Lung microvascular endothelial cell (primary cell): ENCODE data around the gene OR4M1. TPM values are rescaled to one million over a fixed set of nuclear protein-coding genes. Genes with fewer than 3 reads are reported as not detected.
"Not testable (repeated sequence)": the region's sequence is repeated elsewhere in the genome, so short reads cannot be mapped to it uniquely, and the experiment has no call there.

Source experiments
- DNase-seq, 2 donors: peaks; one replicate each; pipeline versions ENCODE4 v3.0.0 to v3.0.0-alpha.2; 2010; ENCODE audit warnings: low read depth in 2 of 2
- total RNA-seq: library from RNA; depleted of rRNA; stranded (reverse); fragments of >200 nt; gene quantifications from 2 replicates; pipeline ENCODE4 v1.2.1, GENCODE V29; 2014

The OR4M1 gene
- total RNA-seq, 1 donor from 2014 or later, result not detected

- no peak for DNase-seq
These were observed 49.9 kb downstream of the OR4M1 start for GRCh38 chr14:19823178-19823577.

- DNase-seq, result no peak
These were observed 50.5 kb downstream of the OR4M1 start for GRCh38 chr14:19823765-19824164.

DNA sequence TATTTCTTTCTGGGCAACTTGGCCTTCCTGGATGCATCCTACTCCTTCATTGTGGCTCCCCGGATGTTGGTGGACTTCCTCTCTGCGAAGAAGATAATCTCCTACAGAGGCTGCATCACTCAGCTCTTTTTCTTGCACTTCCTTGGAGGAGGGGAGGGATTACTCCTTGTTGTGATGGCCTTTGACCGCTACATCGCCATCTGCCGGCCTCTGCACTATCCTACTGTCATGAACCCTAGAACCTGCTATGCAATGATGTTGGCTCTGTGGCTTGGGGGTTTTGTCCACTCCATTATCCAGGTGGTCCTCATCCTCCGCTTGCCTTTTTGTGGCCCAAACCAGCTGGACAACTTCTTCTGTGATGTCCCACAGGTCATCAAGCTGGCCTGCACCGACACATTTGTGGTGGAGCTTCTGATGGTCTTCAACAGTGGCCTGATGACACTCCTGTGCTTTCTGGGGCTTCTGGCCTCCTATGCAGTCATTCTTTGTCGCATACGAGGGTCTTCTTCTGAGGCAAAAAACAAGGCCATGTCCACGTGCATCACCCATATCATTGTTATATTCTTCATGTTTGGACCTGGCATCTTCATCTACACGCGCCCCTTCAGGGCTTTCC is 54.4 kb downstream of the OR4M1 start:
- not testable (repeated sequence) for DNase-seq

DNA sequence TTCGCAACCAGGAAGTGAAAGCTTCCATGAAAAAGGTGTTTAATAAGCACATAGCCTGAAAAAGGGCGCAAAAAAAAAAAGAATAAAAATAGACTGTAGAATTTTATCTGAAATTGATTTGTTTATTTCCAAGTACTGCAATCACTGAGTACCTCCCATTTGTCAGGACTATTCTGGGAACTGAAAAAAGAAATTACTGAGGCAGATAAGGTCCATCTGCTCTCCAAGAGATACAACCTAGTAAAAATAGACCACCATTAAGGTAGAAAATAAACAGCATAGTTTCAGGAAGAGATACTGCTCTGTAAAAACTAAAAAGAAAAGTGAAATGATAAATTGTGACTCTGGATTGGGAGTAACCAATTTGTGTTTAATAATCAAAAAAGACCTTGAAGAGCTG is 55.0 kb downstream of the OR4M1 start:
- no peak for DNase-seq

Other genes starting within 250 kb of the OR4M1 start
- gene OR11H2, start 59.6 kb upstream of the OR4M1 start, total RNA-seq, result not detected in 2 replicates
- gene OR4Q3, start 29.9 kb upstream of the OR4M1 start, total RNA-seq, result not detected in 2 replicates
- not detected in 2 replicates for gene OR4N2, start 30.3 kb downstream of the OR4M1 start, total RNA-seq
- not detected in 2 replicates for gene OR4K2, start 101.6 kb downstream of the OR4M1 start, total RNA-seq
- gene OR4K5, start 147.1 kb downstream of the OR4M1 start, total RNA-seq, result not detected in 2 replicates
- not detected in 2 replicates for gene OR4K1, start 157.4 kb downstream of the OR4M1 start, total RNA-seq
- gene OR4K15, start 202.1 kb downstream of the OR4M1 start, total RNA-seq, result not detected in 2 replicates
- not detected in 2 replicates for gene OR4Q2, start 228.7 kb downstream of the OR4M1 start, total RNA-seq
- gene OR4K14, start 245.8 kb downstream of the OR4M1 start, total RNA-seq, result not detected in 2 replicates